ENCODE data around the gene ABHD16B. TPM values are rescaled to one million over a fixed set of nuclear protein-coding genes. Genes with fewer than 3 reads are reported as not detected.

ABHD16B gene
- total RNA-seq, 1 experiment from 2014 or later: not detected

DNA sequence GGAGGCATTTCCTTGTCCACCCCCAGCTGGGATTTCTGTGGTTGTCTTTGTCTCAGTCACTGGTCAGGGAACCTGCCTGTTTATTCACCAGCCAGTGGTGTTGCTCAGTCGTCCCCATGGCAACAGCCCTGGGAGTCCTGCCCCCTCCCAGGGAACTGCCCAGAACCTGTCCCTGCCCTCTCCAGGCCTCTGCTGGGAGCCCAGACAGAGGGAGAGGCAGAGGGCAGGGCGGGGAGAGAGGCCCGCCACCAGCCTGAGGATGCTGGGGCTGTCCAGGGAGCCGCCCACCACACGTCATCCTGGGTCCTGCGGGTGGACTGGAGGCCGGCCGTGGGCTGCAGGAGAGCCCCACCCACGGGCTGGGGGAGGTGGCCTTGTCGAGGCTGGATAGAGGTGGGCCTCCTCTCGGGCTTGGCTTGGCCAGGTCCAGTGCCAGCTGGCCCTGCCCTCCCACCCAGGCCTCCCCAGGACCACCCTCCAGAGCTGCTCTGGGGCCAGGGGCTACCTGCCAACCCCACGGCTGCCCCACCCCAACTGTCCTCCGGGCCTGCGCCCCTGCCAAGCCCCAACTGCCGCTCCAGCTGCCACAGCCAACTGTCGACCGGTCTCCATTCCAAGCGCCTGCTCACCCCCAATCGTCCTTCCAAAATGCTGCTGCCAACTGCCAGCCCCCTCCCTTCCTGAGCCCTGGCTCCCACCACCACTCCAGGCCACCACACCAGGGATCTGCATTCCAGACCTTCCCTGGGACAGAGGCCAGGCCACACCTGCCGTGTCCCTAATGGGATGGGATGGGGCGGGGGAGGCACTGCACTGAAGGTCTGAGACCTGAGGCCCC lies 26.1 kb upstream of the ABHD16B start:
- H3K27ac ChIP-seq (ENCODE audit: low read length): no peak overlapping the region
- POLR2A ChIA-PET (ENCODE audit: unreplicated experiment): no interaction called here
- TF ChIP-seq, protein P1, sequence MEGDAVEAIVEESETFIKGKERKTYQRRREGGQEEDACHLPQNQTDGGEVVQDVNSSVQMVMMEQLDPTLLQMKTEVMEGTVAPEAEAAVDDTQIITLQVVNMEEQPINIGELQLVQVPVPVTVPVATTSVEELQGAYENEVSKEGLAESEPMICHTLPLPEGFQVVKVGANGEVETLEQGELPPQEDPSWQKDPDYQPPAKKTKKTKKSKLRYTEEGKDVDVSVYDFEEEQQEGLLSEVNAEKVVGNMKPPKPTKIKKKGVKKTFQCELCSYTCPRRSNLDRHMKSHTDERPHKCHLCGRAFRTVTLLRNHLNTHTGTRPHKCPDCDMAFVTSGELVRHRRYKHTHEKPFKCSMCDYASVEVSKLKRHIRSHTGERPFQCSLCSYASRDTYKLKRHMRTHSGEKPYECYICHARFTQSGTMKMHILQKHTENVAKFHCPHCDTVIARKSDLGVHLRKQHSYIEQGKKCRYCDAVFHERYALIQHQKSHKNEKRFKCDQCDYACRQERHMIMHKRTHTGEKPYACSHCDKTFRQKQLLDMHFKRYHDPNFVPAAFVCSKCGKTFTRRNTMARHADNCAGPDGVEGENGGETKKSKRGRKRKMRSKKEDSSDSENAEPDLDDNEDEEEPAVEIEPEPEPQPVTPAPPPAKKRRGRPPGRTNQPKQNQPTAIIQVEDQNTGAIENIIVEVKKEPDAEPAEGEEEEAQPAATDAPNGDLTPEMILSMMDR (conservative IDR thresholded peaks at IDR 0.05; ENCODE audit: low read depth, low read length): no peak
- TF ChIP-seq EZH2phosphoT487 (IDR thresholded peaks at IDR 0.05; ENCODE audit: borderline replicate concordance, low read length): no peak
- TF ChIP-seq EZH2 (IDR thresholded peaks at IDR 0.05; ENCODE audit: low read length, unreplicated experiment): no peak
- no peaks in the 10 kb centered on the region for H3K9me2 ChIP-seq (replicated peaks; ENCODE audit: low read length)
- no peak overlapping the region for H2AFZ ChIP-seq (ENCODE audit: low read length)
- no peaks in the 10 kb centered on the region for H3K79me2 ChIP-seq (ENCODE audit: low read length)
- H3K9me3 ChIP-seq (ENCODE audit: low read length): no peaks in the 10 kb centered on the region
- peaks cover 5% of the 10 kb centered on the region; the same call in 1 of the 2 replicates for H3K4me1 ChIP-seq (ENCODE audit: insufficient read depth, low read length)
- H3K36me3 ChIP-seq (ENCODE audit: low read depth, low read length): no peaks in the 10 kb centered on the region
- H3F3A ChIP-seq (ENCODE audit: low read length, unreplicated experiment): no peaks in the 10 kb centered on the region
- no peaks in the 10 kb centered on the region for H4K20me1 ChIP-seq (ENCODE audit: low read length)
- no peak overlapping the region for H3K4me3 ChIP-seq (ENCODE audit: low read length)
- DNase-seq (peak; percentile 91), ATAC-seq (peak; percentile 93)
- H3K27me3 ChIP-seq (ENCODE audit: low read length): no peaks in the 10 kb centered on the region
- H3K9ac ChIP-seq (ENCODE audit: low read length): no peak overlapping the region
- CTCF ChIA-PET: no interaction called here
- no TSS peak for BruUV-seq (replicated peaks)
- peak overlapping the region; percentile 38 for H3K4me2 ChIP-seq (ENCODE audit: low read length)
- intact Hi-C loops (cut with micrococcal nuclease): no loop called here

DNA sequence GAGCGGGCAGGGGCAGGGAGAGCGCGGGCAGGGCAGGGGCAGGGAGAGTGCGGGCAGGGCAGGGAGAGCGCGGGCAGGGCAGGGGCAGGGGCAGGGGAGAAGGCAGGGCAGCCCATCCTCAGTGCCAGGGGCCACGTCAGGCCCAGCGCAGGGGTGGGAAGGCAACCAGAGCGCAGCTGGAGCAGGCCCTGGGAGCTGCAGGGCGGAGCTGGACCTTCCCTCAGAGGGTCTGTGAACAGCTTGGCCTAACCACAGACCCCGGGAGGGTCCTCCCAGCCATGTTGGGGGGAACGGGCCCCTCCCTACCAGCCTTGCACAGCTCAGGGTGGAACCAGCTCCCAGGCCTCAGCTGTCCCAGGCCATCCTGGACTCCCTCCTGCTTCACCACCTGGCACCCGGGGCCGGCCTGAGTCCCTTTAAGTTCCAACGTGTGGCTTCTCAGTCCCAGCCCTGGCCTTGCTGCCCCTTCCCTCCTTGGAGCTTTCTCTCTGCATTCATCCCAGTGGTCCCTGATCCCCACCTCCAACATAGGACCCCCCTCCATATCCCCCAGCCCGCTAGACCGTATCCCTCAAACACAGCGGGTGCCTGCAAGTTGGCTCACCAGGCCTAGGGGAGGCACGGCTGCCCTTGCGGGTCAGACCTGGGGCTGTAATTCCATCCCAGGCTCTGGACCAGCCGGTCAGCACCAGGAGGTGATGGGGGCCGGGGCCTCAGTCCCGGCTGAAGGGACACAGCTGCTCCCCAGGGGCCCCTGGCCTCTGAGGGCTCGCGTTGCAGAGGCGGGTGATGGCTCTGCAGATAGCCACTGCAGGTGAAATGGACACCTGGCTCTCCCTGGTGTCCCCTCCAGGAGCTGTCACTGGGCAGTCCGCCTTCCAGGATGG lies 24.6 kb upstream of the ABHD16B start:
- Histone ChIP-seq H3K4me1 (ENCODE audit: insufficient read depth, low read length) (peaks cover 5% of the 10 kb centered on the region; the same call in 1 of the 2 replicates), H3K27me3 (ENCODE audit: low read length) (no peaks in the 10 kb centered on the region), H3K27ac (ENCODE audit: low read length) (no peak overlapping the region), H3K36me3 (ENCODE audit: low read depth, low read length) (no peaks in the 10 kb centered on the region), H4K20me1 (ENCODE audit: low read length) (no peaks in the 10 kb centered on the region), H3K9me3 (ENCODE audit: low read length) (no peaks in the 10 kb centered on the region), H3K9me2 (replicated peaks; ENCODE audit: low read length) (no peaks in the 10 kb centered on the region), H3K4me3 (ENCODE audit: low read length) (no peak overlapping the region), H3K9ac (ENCODE audit: low read length) (no peak overlapping the region), H3F3A (ENCODE audit: low read length, unreplicated experiment) (no peaks in the 10 kb centered on the region), H2AFZ (ENCODE audit: low read length) (no peak overlapping the region), H3K79me2 (ENCODE audit: low read length) (no peaks in the 10 kb centered on the region), H3K4me2 (ENCODE audit: low read length) (no peak overlapping the region)
- POLR2A ChIA-PET (ENCODE audit: unreplicated experiment): no interaction called here
- DNase-seq: no peak
- no peak for TF ChIP-seq EZH2phosphoT487 (IDR thresholded peaks at IDR 0.05; ENCODE audit: borderline replicate concordance, low read length)
- TF ChIP-seq EZH2 (IDR thresholded peaks at IDR 0.05; ENCODE audit: low read length, unreplicated experiment): no peak
- TF ChIP-seq, protein P1 (conservative IDR thresholded peaks at IDR 0.05; ENCODE audit: low read depth, low read length): no peak
- BruUV-seq (replicated peaks): no TSS peak
- intact Hi-C loops (cut with micrococcal nuclease): no loop called here
- no peak for ATAC-seq
- CTCF ChIA-PET: no interaction called here
